B cell (primary cell): ENCODE measurements around the gene SULT2A1.
"Not testable (repeated sequence)": the region's sequence is repeated elsewhere in the genome, so short reads cannot be mapped to it uniquely, and the experiment has no call there.

Experiments used
- EZH2 ChIP-seq: IDR thresholded peaks from 2 replicates; pipeline ENCODE4 v1.6.1; 2012; ENCODE audit warnings: borderline replicate concordance, low read depth, mild to moderate bottlenecking, moderate library complexity, low read length; ENCODE audit not compliant: insufficient read depth, poor library complexity, severe bottlenecking
- TF ChIP-seq, protein P1 (sequence below): fragments of 200-600 bp; IDR thresholded peaks from one replicate; pipeline ENCODE4 v1.8.0; 2022; ENCODE audit warnings: antibody characterized with exemption, mild to moderate bottlenecking

DNA sequence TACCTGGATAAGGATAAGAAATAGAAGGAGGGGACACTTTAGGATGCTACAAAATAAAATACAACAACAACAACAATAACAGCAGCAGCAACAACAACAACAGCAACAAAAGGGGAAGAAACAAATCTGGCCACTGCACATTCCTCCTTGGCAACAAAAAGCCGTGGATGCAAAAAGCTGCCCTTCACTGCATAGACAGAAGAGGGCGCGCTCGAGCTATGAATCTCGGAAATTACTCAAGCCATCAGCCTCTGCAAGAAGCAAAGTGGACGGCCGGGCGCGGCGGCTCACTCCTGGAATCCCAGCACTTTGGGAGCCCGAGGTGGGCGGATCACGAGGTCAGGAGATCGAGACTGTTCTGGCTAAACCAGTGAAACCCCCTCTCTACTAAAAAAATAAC, 23.2 kb upstream of the SULT2A1 start:
- not testable (repeated sequence) for TF ChIP-seq EZH2
- TF ChIP-seq, protein P1, sequence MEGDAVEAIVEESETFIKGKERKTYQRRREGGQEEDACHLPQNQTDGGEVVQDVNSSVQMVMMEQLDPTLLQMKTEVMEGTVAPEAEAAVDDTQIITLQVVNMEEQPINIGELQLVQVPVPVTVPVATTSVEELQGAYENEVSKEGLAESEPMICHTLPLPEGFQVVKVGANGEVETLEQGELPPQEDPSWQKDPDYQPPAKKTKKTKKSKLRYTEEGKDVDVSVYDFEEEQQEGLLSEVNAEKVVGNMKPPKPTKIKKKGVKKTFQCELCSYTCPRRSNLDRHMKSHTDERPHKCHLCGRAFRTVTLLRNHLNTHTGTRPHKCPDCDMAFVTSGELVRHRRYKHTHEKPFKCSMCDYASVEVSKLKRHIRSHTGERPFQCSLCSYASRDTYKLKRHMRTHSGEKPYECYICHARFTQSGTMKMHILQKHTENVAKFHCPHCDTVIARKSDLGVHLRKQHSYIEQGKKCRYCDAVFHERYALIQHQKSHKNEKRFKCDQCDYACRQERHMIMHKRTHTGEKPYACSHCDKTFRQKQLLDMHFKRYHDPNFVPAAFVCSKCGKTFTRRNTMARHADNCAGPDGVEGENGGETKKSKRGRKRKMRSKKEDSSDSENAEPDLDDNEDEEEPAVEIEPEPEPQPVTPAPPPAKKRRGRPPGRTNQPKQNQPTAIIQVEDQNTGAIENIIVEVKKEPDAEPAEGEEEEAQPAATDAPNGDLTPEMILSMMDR = peak; percentile 61
